SU-DHL-6 (cell line): ENCODE results near the gene ALOX5AP.

Experiments used
- CTCF ChIP-seq: fragments of 200-600 bp; sonication (generic); IDR thresholded peaks from one replicate; pipeline ENCODE4 v1.5.1; 2017; ENCODE audit warnings: antibody characterized with exemption, mild to moderate bottlenecking, low read length, moderate library complexity; ENCODE audit not compliant: insufficient read depth, poor library complexity, severe bottlenecking
- EZH2phosphoT487 ChIP-seq: fragments of 200-600 bp; sonication (generic), shearing (Covaris generic); conservative IDR thresholded peaks from 2 replicates; pipeline ENCODE4 v1.6.1; 2018; ENCODE audit warnings: mild to moderate bottlenecking, antibody characterized with exemption, low read length, moderate library complexity, mixed read lengths

DNA sequence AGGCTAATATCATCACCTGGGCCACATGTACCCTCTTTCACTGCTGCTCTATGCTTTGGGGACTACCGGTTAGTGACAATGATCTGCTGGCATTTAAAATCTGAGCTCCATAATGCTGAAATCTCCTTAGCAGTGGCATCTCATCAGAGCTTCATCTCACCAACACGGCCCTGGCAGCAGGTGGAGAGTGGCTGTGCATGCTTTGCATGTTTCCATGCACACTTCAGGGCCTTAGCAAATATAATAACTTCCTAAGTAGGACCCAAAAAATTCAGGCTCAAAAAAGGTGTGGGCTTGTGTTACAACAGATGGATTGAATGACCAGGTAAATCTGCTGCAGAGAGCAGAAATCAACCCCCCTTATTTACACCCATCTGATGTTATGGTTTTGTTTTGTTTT, 55.2 kb downstream of the ALOX5AP start:
- TF ChIP-seq CTCF (no peak), EZH2phosphoT487 (no peak)
